Spleen (tissue), 11 donors: ENCODE results near the gene SEMA3B. TPM values are rescaled to one million over a fixed set of nuclear protein-coding genes. Genes with fewer than 3 reads are reported as not detected.

Experiments
- DNase-seq: peaks from one replicate; pipeline ENCODE4 v3.0.0-alpha.2; 2020
- H3K27ac ChIP-seq, 8 donors: fragments of 200-600 bp; sonication (generic) in 7 of 8; 1 replicate in 4 of 8; 2 replicates in 4 of 8; pipeline versions ENCODE4 v1.5.0 to v1.8.0; 2016 to 2021; ENCODE audit warnings: inconsistent platforms in 4 of 8, mild to moderate bottlenecking in 4 of 8, moderate library complexity in 1 of 8
- H3K27me3 ChIP-seq, 7 donors: fragments of 200-600 bp; sonication (generic) in 6 of 7; replicated peaks in 1 of 7; 1 replicate in 4 of 7; 2 replicates in 3 of 7; pipeline versions ENCODE4 v1.5.0 to v1.8.0; 2016 to 2021; ENCODE audit warnings: inconsistent platforms in 3 of 7, mild to moderate bottlenecking in 1 of 7
- H3K36me3 ChIP-seq, 6 donors: fragments of 200-600 bp; sonication (generic) in 5 of 6; 1 replicate in 4 of 6; 2 replicates in 2 of 6; pipeline versions ENCODE4 v1.5.0 to v1.8.0; 2016 to 2021; ENCODE audit warnings: inconsistent platforms in 2 of 6
- H3K4me1 ChIP-seq, 6 donors: fragments of 200-600 bp; sonication (generic) in 5 of 6; 1 replicate in 3 of 6; 2 replicates in 3 of 6; pipeline versions ENCODE4 v1.5.0 to v1.8.0; 2016 to 2021; ENCODE audit warnings: inconsistent platforms in 3 of 6
- H3K4me3 ChIP-seq, 8 donors: fragments of 200-600 bp; sonication (generic) in 7 of 8; 1 replicate in 4 of 8; 2 replicates in 4 of 8; pipeline versions ENCODE4 v1.5.0 to v1.8.0; 2016 to 2021; ENCODE audit warnings: inconsistent platforms in 4 of 8, mild to moderate bottlenecking in 4 of 8, moderate library complexity in 2 of 8
- H3K9me3 ChIP-seq, 8 donors: fragments of 200-600 bp; sonication (generic) in 7 of 8; 1 replicate in 4 of 8; 2 replicates in 4 of 8; pipeline versions ENCODE4 v1.5.0 to v1.8.0; 2016 to 2021; ENCODE audit warnings: inconsistent platforms in 4 of 8
- POLR2A ChIP-seq, 3 donors: fragments of 450-650 bp; IDR thresholded peaks; one replicate each; pipeline ENCODE4 v1.5.1; 2017; ENCODE audit warnings: antibody characterized with exemption in 3 of 3, mild to moderate bottlenecking in 1 of 3
- POLR2AphosphoS5 ChIP-seq, 3 donors: sonication (generic); formaldehyde crosslinking; IDR thresholded peaks; one replicate each; pipeline ENCODE4 v1.5.1; 2017; ENCODE audit warnings: antibody characterized with exemption in 3 of 3
- WGBS, 5 donors: extraction: QIAGEN DNeasy Blood & Tissue Kit in 3 of 5; methylation state at CpG; one replicate each; pipeline versions ENCODE4 v1.1.5 to v1.1.7; 2013 to 2018; 5-methylcytosine and 5-hydroxymethylcytosine counted together
- intact Hi-C: fragments of 100-400 bp; cut with DNase I; formaldehyde crosslinking; loops from one replicate; pipeline ENCODE4 v1.15.0; 2023; ENCODE audit warnings: low total_unique reads
- polyA plus RNA-seq, 3 donors: library from polyadenylated mRNA; stranded (reverse); fragments of 200-250 nt; gene quantifications; one replicate each; pipeline ENCODE4 v1.2.1, GENCODE V29; 2013
- total RNA-seq, 7 donors: library from RNA; depleted of rRNA in 3 of 7; stranded (reverse); fragments of >200 nt in 3 of 7; fragmentation: NEBNext Ultra II Directional in 4 of 7; extraction: Animal tissue kit (Norgen Biotek cat#: 25700) in 4 of 7; gene quantifications; one replicate each; pipeline versions ENCODE4 v1.1.0 to v1.2.1, GENCODE V29; 2016 to 2021
- TF ChIP-seq, protein P1 (sequence below), 11 experiments: fragments of 200-600 bp in 7 of 11; fragments of 450-650 bp in 4 of 11; sonication (generic) in 4 of 11; IDR thresholded peaks in 8 of 11; conservative IDR thresholded peaks in 3 of 11; 1 replicate in 7 of 11; 2 replicates in 4 of 11; pipeline versions ENCODE4 v1.4.0 to v1.8.0; 2016 to 2021; ENCODE audit warnings: antibody characterized with exemption in 11 of 11, inconsistent platforms in 4 of 11, mild to moderate bottlenecking in 1 of 11
- donor health status: healthy with polysubstance abuse.
- donor health status: DM: no; HTN: no; CAD: no; lungs with moderate emphysema.
- donor health status: DM: no; HTN: no; CAD: no.
- donor health status: Bipolar disorder and iron deficiency.
- donor health status: healthy.
- donor health status: DM: no; HTN: no; CAD: no.
- donor health status: DM: yes; HTN: yes; CAD: no.

The SEMA3B gene
- total and polyA plus RNA-seq, 10 donors, result 2.2 to 14.5 (median 4.0) TPM

DNA sequence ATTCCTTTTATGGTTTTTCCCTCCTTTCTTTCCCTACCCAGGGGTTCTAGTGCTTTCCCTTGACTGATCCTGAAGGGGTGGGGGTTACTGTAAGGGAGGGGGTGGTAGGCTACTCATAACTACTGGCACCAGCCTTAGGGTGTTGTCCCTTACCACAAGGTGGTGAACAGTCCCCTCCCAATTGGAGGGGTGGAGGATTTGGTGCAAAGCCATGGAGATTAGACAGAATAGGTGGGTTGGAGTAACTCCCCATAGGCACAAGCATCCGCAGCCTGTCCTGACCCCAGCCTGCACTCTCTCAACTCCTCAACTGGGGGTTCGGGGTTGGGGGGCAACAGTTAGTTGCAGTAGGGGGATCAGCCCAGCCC lies 56.1 kb downstream of the SEMA3B start:
- peaks cover 37 to 93% (median 79%) of the 10 kb centered on the region in 6 donors for H3K4me1 ChIP-seq
- no peaks in the 10 kb centered on the region for H3K27me3 ChIP-seq
- no peaks in the 10 kb centered on the region for H3K9me3 ChIP-seq
- intact Hi-C loops, result loop anchor here (10.0 kb wide), 1 partner anchor 90 kb away; the partner anchor contains the start of gene GNAI2
- no peak for TF ChIP-seq POLR2AphosphoS5 (IDR thresholded peaks at IDR 0.05)
- TF ChIP-seq POLR2A (IDR thresholded peaks at IDR 0.05), result no peak
- TF ChIP-seq, protein P1, sequence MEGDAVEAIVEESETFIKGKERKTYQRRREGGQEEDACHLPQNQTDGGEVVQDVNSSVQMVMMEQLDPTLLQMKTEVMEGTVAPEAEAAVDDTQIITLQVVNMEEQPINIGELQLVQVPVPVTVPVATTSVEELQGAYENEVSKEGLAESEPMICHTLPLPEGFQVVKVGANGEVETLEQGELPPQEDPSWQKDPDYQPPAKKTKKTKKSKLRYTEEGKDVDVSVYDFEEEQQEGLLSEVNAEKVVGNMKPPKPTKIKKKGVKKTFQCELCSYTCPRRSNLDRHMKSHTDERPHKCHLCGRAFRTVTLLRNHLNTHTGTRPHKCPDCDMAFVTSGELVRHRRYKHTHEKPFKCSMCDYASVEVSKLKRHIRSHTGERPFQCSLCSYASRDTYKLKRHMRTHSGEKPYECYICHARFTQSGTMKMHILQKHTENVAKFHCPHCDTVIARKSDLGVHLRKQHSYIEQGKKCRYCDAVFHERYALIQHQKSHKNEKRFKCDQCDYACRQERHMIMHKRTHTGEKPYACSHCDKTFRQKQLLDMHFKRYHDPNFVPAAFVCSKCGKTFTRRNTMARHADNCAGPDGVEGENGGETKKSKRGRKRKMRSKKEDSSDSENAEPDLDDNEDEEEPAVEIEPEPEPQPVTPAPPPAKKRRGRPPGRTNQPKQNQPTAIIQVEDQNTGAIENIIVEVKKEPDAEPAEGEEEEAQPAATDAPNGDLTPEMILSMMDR (IDR thresholded peaks at IDR 0.05 in 8 of 11, conservative IDR thresholded peaks at IDR 0.05 in 3 of 11), result no peak
- peak overlapping the region in 7 of 8 donors; percentile 86 to 96 (median 93) for H3K27ac ChIP-seq
- H3K4me3 ChIP-seq, result no peak overlapping the region
- 74 to 96% (median 83%) methylated on average over 2 of the region's 2 CpGs for WGBS, 5 donors
- no peak for DNase-seq
- peaks cover 0 to 48% (median 23%) of the 10 kb centered on the region in 6 donors for H3K36me3 ChIP-seq

DNA sequence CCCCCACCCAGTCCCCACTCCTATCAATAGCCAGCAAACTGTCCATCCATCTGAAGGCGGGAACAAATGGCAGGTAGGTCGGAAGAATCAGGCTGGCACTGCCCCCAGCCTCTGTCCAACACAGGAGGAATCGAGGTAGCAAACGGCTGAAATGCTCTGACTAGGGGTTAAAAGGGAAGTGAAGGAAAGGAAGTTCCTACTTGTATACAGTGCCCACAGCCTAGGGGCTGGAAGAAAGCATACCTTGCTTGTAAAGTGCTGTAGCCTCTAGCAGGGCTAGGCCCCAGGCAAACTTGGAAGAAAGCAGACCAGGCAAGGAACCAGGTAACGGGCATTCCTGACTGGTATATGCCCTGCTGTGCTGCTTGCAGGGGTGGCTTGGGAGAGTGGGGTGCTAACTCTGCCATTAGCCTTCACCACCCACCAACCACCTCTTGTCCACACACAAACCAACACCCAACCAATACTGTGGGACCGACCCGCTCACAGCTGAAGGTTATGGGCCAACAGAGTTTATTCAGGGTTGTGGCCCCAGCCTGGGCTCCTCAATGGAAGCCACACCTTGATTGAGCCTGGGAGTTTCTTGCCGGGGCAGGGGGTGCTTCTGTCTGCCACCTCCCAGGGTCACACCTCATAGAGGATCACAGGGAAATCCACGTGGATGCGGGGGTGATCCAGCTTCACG lies 56.7 kb downstream of the SEMA3B start:
- no peaks in the 10 kb centered on the region for H3K27me3 ChIP-seq
- no peak overlapping the region for H3K4me3 ChIP-seq
- peaks cover 0 to 48% (median 28%) of the 10 kb centered on the region in 6 donors for H3K36me3 ChIP-seq
- intact Hi-C loops, result loop anchor here (10.0 kb wide), 1 partner anchor 91 kb away; the partner anchor contains the start of gene GNAI2
- H3K9me3 ChIP-seq, result no peaks in the 10 kb centered on the region
- H3K27ac ChIP-seq, result peak overlapping the region in 7 of 8 donors; percentile 22 to 96 (median 93)
- TF ChIP-seq, protein P1 (IDR thresholded peaks at IDR 0.05 in 8 of 11, conservative IDR thresholded peaks at IDR 0.05 in 3 of 11), result no peak
- TF ChIP-seq POLR2AphosphoS5 (IDR thresholded peaks at IDR 0.05), result no peak
- TF ChIP-seq POLR2A (IDR thresholded peaks at IDR 0.05), result no peak
- peaks cover 37 to 93% (median 74%) of the 10 kb centered on the region in 6 donors for H3K4me1 ChIP-seq
- DNase-seq, result peak; percentile 64
- 78 to 89% (median 82%) methylated on average over 11 of the region's 11 CpGs for WGBS, 5 donors

DNA sequence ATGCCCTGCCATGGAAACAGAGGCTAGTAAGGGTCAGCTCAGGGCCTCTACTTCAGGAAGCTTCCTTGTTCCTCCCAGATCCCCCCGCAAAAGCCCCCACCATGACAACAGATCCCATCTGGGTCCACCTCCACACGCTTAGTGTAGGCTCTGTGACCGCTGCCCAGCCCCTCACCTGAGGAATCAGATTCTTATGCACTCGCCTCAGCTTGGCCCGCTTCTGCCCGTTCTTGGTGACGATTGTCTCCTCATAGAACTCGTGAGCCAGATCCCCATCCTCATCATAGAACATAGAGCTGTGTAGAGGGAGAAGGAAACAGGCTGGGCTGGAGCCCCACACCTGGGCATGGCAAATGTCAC lies 57.2 kb downstream of the SEMA3B start:
- TF ChIP-seq POLR2A (IDR thresholded peaks at IDR 0.05) (no peak), POLR2AphosphoS5 (IDR thresholded peaks at IDR 0.05) (no peak)
- TF ChIP-seq, protein P1 (IDR thresholded peaks at IDR 0.05 in 8 of 11, conservative IDR thresholded peaks at IDR 0.05 in 3 of 11), result no peak

DNA sequence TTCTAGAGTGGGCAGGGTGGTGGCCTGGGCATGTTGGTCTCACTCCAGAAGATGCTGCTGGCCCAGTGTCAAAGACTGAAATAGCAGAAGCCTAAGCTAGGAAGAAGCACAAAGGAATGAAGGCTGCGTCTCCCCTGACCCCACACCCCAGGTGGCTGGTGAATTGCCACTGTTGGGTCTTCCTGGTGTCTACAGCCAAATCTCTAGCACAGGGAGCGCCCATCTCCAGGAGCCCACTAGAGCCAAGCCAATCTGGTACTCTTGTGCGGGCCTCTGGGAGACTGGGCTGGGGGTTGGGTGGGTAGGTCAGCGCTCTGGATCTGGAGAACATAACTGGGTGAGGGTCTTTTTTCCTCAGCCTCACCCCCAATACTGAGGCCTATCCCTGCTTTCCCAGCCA lies 58.2 kb downstream of the SEMA3B start:
- Histone ChIP-seq H3K27ac (peak overlapping the region in 4 of 8 donors; percentile 85 to 93 (median 90)), H3K27me3 (no peaks in the 10 kb centered on the region), H3K4me3 (peak overlapping the region; percentile 74 to 100 (median 97)), H3K4me1 (peaks cover 36 to 98% (median 67%) of the 10 kb centered on the region in 6 donors), H3K9me3 (no peaks in the 10 kb centered on the region), H3K36me3 (peaks cover 0 to 58% (median 43%) of the 10 kb centered on the region in 6 donors)
- intact Hi-C loops, result loop anchor here (10.0 kb wide), 1 partner anchor 92 kb away; the partner anchor contains the start of gene GNAI2
- WGBS, 5 donors, result 50 to 88% (median 74%) methylated on average over 2 to 4 of the region's 4 CpGs
- TF ChIP-seq POLR2AphosphoS5 (IDR thresholded peaks at IDR 0.05), result no peak
- TF ChIP-seq, protein P1 (IDR thresholded peaks at IDR 0.05 in 8 of 11, conservative IDR thresholded peaks at IDR 0.05 in 3 of 11), result no peak
- no peak for TF ChIP-seq POLR2A (IDR thresholded peaks at IDR 0.05)
- DNase-seq, result peak; percentile 66

More for the DNA sequence above, 57.2 kb downstream of the SEMA3B start:
- Histone ChIP-seq H3K27ac (peak overlapping the region in 5 of 8 donors; percentile 34 to 96 (median 95)), H3K36me3 (peaks cover 0 to 48% (median 34%) of the 10 kb centered on the region in 6 donors), H3K9me3 (no peaks in the 10 kb centered on the region), H3K4me1 (peaks cover 37 to 95% (median 72%) of the 10 kb centered on the region in 6 donors), H3K27me3 (no peaks in the 10 kb centered on the region), H3K4me3 (no peak overlapping the region)
- DNase-seq, result peak; percentile 71
- intact Hi-C loops, result loop anchor here (10.0 kb wide), 1 partner anchor 91 kb away; the partner anchor contains the start of gene GNAI2
- WGBS, 5 donors, result 90 to 96% (median 95%) methylated on average over 8 of the region's 8 CpGs
